Measurements from ENCODE around the gene ABHD16B. TPM values are rescaled to one million over a fixed set of nuclear protein-coding genes. Genes with fewer than 3 reads are reported as not detected.
A peak's percentile ranks its signal among the peaks of the same experiment; 100 is the strongest.

ABHD16B gene
- total and polyA plus RNA-seq, 2 of the 13 experiments (the other 11 are each of a cell fraction or from before 2014, with no cell fraction given): not detected

- TF ChIP-seq PAXIP1 (CRISPR knock-in tag; conservative IDR thresholded peaks at IDR 0.05) (peak; percentile 59; the same call in 1 of the 2 replicates), ZNF18 (CRISPR knock-in tag; IDR thresholded peaks at IDR 0.05; ENCODE audit: insufficient replicate concordance) (no peak), MTERF4 (CRISPR knock-in tag; IDR thresholded peaks at IDR 0.05) (no peak), HMG20B (CRISPR knock-in tag; conservative IDR thresholded peaks at IDR 0.05) (no peak), SNRNP70 (IDR thresholded peaks at IDR 0.05; ENCODE audit: low read depth, low read length) (no peak), ZNF564 (CRISPR knock-in tag; IDR thresholded peaks at IDR 0.05) (no peak; the same call in 1 of the 2 replicates), ZNF362 (CRISPR knock-in tag; IDR thresholded peaks at IDR 0.05; ENCODE audit: borderline replicate concordance) (no peak), KAT7 (CRISPR knock-in tag; IDR thresholded peaks at IDR 0.05; ENCODE audit: borderline replicate concordance) (no peak), ZHX2 (IDR thresholded peaks at IDR 0.05; ENCODE audit: low read depth) (no peak; the same call in 1 of the 2 replicates), ZHX2 (CRISPR knock-in tag; IDR thresholded peaks at IDR 0.05; ENCODE audit: borderline replicate concordance) (no peak), BCL3 (CRISPR knock-in tag; IDR thresholded peaks at IDR 0.05) (no peak), ELF4 (CRISPR knock-in tag; IDR thresholded peaks at IDR 0.05; ENCODE audit: borderline replicate concordance) (no peak)
Measured at GRCh38 chr20:63848003-63848911, 13.0 kb upstream of the ABHD16B start (continued).

All from HepG2 (cell line).